LNCAP (cell line): Measurements from ENCODE around the gene USP32.

Experiments
- CTCF ChIP-seq: fragments of 450-650 bp; IDR thresholded peaks from 2 replicates; pipeline ENCODE4 v1.5.1; 2017; ENCODE audit warnings: mild to moderate bottlenecking

USP32 gene

GRCh38 chr17:60252459-60252858, 139.5 kb downstream of the USP32 start:
- TF ChIP-seq CTCF, result no peak

GRCh38 chr17:60249290-60249826, 142.6 kb downstream of the USP32 start:
- TF ChIP-seq CTCF, result no peak

GRCh38 chr17:60248618-60249289, 143.2 kb downstream of the USP32 start:
- TF ChIP-seq CTCF, result no peak

- no peak for TF ChIP-seq CTCF
Observed at GRCh38 chr17:60247836-60248461, 144.0 kb downstream of the USP32 start.

GRCh38 chr17:60244656-60245055, 147.3 kb downstream of the USP32 start:
- TF ChIP-seq CTCF, result no peak

GRCh38 chr17:60240290-60240689, 151.6 kb downstream of the USP32 start:
- TF ChIP-seq CTCF, result no peak

GRCh38 chr17:60231691-60232090, 160.2 kb downstream of the USP32 start:
- TF ChIP-seq CTCF, result no peak
